Measurements from ENCODE around the gene SCG2. TPM values are rescaled to one million over a fixed set of nuclear protein-coding genes. Genes with fewer than 3 reads are reported as not detected.

Gene SCG2
- total and polyA plus RNA-seq, 2 donors (not counting 1 experiment from before 2014, with no cell fraction given), result 0.66 to 2.9 TPM

GRCh38 chr2:223621901-223622300, 19.7 kb upstream of the SCG2 start:
- no peak for TF ChIP-seq CTCF (conservative IDR thresholded peaks at IDR 0.05 in 1 of 2, IDR thresholded peaks at IDR 0.05 in 1 of 2; ENCODE audit: low read depth in 1 of 2, low read length in 2 of 2)
- TF ChIP-seq EZH2 (IDR thresholded peaks at IDR 0.05; ENCODE audit: low read length, missing control alignments), result no peak
- no peak overlapping the region for H3K4me3 ChIP-seq (replicated peaks in 1 of 4; ENCODE audit: control extremely low read depth in 1 of 4, insufficient read depth in 1 of 4, low read depth in 3 of 4, low read length in 4 of 4)

GRCh38 chr2:223619486-223620129, 17.4 kb upstream of the SCG2 start:
- Histone ChIP-seq H3K27ac (ENCODE audit: insufficient read depth, low read length) (no peak overlapping the region), H3K4me2 (ENCODE audit: extremely low read depth, insufficient read depth, low read length) (no peak overlapping the region), H3K27me3 (ENCODE audit: control insufficient read depth, insufficient read depth, low read length) (peaks cover 3% of the 10 kb centered on the region), H3K9me3 (ENCODE audit: control insufficient read depth, insufficient read depth, low read depth, low read length) (no peaks in the 10 kb centered on the region), H4K20me1 (ENCODE audit: control insufficient read depth, extremely low read depth, insufficient read depth, low read length) (no peaks in the 10 kb centered on the region), H3K4me3 (replicated peaks in 1 of 4; ENCODE audit: control extremely low read depth in 1 of 4, insufficient read depth in 1 of 4, low read depth in 3 of 4, low read length in 4 of 4) (no peak overlapping the region), H3K4me1 (ENCODE audit: control insufficient read depth, extremely low read depth, insufficient read depth, low read length) (no peaks in the 10 kb centered on the region), H3K9ac (ENCODE audit: insufficient read depth, low read length) (no peak overlapping the region), H2AFZ (ENCODE audit: low read length) (no peak overlapping the region), H3K79me2 (ENCODE audit: control insufficient read depth, insufficient read depth, low read length) (no peaks in the 10 kb centered on the region), H3K36me3 (ENCODE audit: control insufficient read depth, insufficient read depth, low read length) (no peaks in the 10 kb centered on the region)
- DNase-seq (ENCODE audit: low read depth in 2 of 2), result no peak
- TF ChIP-seq EZH2 (IDR thresholded peaks at IDR 0.05; ENCODE audit: low read length, missing control alignments), result no peak
- TF ChIP-seq CTCF (conservative IDR thresholded peaks at IDR 0.05 in 1 of 2, IDR thresholded peaks at IDR 0.05 in 1 of 2; ENCODE audit: low read depth in 1 of 2, low read length in 2 of 2), result no peak

More at GRCh38 chr2:223621901-223622300, 19.7 kb upstream of the SCG2 start:
- no peak overlapping the region for H2AFZ ChIP-seq (ENCODE audit: low read length)
- H3K4me1 ChIP-seq (ENCODE audit: control insufficient read depth, extremely low read depth, insufficient read depth, low read length), result no peaks in the 10 kb centered on the region
- DNase-seq (ENCODE audit: low read depth in 2 of 2), result no peak
- no peak overlapping the region for H3K4me2 ChIP-seq (ENCODE audit: extremely low read depth, insufficient read depth, low read length)
- no peak overlapping the region for H3K9ac ChIP-seq (ENCODE audit: insufficient read depth, low read length)
- no peaks in the 10 kb centered on the region for H3K36me3 ChIP-seq (ENCODE audit: control insufficient read depth, insufficient read depth, low read length)
- H3K27ac ChIP-seq (ENCODE audit: insufficient read depth, low read length), result no peak overlapping the region
- no peaks in the 10 kb centered on the region for H3K9me3 ChIP-seq (ENCODE audit: control insufficient read depth, insufficient read depth, low read depth, low read length)
- peaks cover 3% of the 10 kb centered on the region for H3K27me3 ChIP-seq (ENCODE audit: control insufficient read depth, insufficient read depth, low read length)
- H3K79me2 ChIP-seq (ENCODE audit: control insufficient read depth, insufficient read depth, low read length), result no peaks in the 10 kb centered on the region
- no peaks in the 10 kb centered on the region for H4K20me1 ChIP-seq (ENCODE audit: control insufficient read depth, extremely low read depth, insufficient read depth, low read length)

- H3K4me2 ChIP-seq (ENCODE audit: extremely low read depth, insufficient read depth, low read length), result no peak overlapping the region
- peaks cover 3% of the 10 kb centered on the region for H3K27me3 ChIP-seq (ENCODE audit: control insufficient read depth, insufficient read depth, low read length)
- peak in 1 of 2 donors; percentile 8 for TF ChIP-seq CTCF (conservative IDR thresholded peaks at IDR 0.05 in 1 of 2, IDR thresholded peaks at IDR 0.05 in 1 of 2; ENCODE audit: low read depth in 1 of 2, low read length in 2 of 2)
- TF ChIP-seq EZH2 (IDR thresholded peaks at IDR 0.05; ENCODE audit: low read length, missing control alignments), result no peak
- H3K9me3 ChIP-seq (ENCODE audit: control insufficient read depth, insufficient read depth, low read depth, low read length), result no peaks in the 10 kb centered on the region
- no peak overlapping the region for H3K27ac ChIP-seq (ENCODE audit: insufficient read depth, low read length)
- H3K4me1 ChIP-seq (ENCODE audit: control insufficient read depth, extremely low read depth, insufficient read depth, low read length), result peaks cover under 1% of the 10 kb centered on the region
- H3K9ac ChIP-seq (ENCODE audit: insufficient read depth, low read length), result no peak overlapping the region
- no peaks in the 10 kb centered on the region for H4K20me1 ChIP-seq (ENCODE audit: control insufficient read depth, extremely low read depth, insufficient read depth, low read length)
- H3K4me3 ChIP-seq (replicated peaks in 1 of 4; ENCODE audit: control extremely low read depth in 1 of 4, insufficient read depth in 1 of 4, low read depth in 3 of 4, low read length in 4 of 4), result no peak overlapping the region
- H3K36me3 ChIP-seq (ENCODE audit: control insufficient read depth, insufficient read depth, low read length), result no peaks in the 10 kb centered on the region
- no peak for DNase-seq (ENCODE audit: low read depth in 2 of 2)
- H2AFZ ChIP-seq (ENCODE audit: low read length), result no peak overlapping the region
- H3K79me2 ChIP-seq (ENCODE audit: control insufficient read depth, insufficient read depth, low read length), result no peaks in the 10 kb centered on the region
Measured at GRCh38 chr2:223618172-223619035, 16.2 kb upstream of the SCG2 start.
